ENCODE measurements around the gene SHISA3.

SHISA3 gene

GRCh38 chr4:42445038-42445437 lies 47.8 kb downstream of the SHISA3 start:
- no peak for DNase-seq (ENCODE audit: low read depth, low spot score)

DNA sequence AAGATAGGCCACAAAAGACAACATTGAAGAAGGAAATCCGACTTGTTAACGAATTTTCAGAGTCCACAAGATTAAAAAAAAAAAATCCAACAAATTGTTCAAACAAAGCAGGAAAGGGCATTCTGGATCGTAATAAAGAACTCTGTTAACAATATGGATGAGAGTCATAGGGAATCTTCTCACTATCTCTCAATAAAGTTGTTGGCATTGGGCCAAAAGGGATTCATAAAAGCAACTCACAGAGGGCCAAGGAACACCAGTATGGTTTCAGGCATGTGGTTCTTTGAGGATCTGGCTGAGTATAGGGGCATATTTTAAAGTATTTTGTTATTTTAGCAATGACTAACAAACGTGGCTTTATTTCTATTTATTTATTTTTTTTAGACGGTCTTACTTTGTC lies 49.5 kb downstream of the SHISA3 start:
- DNase-seq (ENCODE audit: low read depth, low spot score), result no peak

Measured in activated naive CD8-positive, alpha-beta T cell treated with anti-CD3 and anti-CD28 coated beads, Interleukin-2, amount 50 U/mL, for 16 hours (primary cell).